SW480 (cell line): ENCODE measurements around the gene HMGCS1.
"Not testable (repeated sequence)": the region's sequence is repeated elsewhere in the genome, so short reads cannot be mapped to it uniquely, and the experiment has no call there.

Experiments used
- DNase-seq: peaks from one replicate; pipeline ENCODE4 v3.0.0-alpha.2; 2016; ENCODE audit warnings: low spot score

Gene HMGCS1

DNA sequence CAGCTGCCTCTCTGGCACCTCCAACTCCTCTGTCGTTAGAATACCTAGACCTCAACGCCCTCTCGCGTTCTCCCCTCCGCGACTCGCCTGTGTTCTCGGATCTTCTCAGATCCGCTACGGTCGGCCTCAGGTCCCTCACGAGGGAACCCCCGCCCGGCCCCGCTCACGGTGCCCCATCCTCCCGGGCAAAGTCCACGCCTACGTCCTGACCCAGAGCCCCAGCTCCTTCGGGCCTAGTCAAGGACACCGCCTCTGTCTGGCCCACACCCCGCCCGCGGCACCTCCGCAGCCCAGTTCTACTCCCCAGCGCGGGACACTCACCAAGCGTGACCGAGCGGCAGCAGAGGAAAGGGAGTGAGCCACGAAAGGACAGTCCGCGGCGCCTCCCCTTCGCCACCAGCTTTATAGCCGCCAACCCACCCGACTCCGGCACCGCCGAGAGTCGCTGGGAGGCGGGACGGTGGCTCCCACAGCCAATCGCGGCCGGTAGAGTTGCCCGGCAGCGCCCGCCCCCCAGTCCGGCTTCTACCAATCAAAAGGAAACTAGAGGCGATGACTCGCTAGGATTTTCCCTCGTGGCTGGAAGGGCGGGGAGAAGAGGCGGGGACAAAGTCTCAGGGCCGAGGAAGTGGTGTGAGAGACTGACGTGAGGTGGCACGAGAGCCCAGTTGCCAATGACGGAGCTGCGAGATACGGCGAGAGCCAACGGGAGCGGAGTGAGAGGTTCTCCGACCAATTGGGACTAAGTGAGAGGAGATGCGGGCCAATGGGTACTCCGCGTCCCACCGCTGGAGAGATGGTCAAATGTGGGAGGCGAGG lies at the start of gene HMGCS1:
TSS of gene HMGCS1 (minus strand) at position 378 of the 819 bp plus-strand sequence. CDS start 14,447 bp downstream, outside the sequence.
- DNase-seq: peak; percentile 98

DNA sequence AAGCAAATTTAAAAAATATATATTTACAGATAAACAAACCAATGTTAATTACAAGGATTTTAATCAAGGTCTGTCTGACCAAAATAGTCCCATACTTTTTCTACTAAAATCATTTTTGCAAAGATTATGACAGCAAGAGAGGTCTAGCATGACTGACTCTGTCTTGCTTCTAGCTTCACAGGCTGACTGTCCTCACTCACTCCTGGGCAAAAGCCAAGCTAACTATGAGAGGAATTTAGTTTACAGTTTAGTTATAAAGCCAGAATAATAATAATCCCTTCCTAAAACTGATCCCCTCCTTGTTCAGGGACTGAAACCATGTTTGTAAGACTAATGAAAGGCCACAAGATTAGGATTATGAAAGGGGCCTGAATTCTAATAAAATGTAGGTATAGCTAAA lies 45.5 kb upstream of the HMGCS1 start:
- DNase-seq: no peak

DNA sequence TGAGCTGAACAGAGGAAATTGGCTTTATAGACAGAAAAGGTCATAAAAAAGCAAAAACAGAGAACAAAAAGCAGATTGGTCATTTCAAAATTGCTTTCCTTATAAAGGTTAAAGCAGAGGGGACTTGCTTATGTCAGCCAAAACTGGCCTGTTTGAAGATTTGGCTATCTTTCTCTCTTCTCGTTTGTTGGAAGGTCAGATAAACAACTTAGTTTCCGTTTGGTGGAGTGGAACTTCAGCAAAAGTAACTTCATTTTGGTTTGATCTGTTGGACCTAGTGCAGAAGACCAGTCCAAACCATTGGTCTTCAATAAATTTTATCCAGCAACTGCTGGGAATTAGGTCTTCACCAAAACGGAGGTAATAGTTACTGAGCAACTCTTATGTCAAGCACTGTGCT lies 45.1 kb upstream of the HMGCS1 start:
- DNase-seq: no peak

DNA sequence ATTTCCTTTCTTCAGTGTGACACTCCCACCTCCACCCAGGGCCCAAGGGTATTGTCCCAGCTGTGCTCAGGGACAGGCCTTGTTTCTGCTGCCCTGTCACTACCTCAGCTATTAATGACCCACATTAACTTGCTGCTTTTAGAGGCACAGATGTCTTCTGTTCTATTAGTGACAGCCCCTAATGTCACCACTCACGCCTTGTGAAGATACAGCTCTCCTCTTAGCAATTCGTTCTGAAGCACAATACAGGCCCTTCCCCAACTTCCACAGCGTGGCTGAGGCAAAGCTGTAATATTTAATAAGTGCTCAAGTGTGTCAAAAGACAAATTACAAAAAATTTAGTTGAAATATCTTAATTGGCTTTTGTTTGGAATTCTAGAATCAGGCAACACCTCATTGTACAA lies 44.7 kb upstream of the HMGCS1 start:
- DNase-seq: no peak

DNA sequence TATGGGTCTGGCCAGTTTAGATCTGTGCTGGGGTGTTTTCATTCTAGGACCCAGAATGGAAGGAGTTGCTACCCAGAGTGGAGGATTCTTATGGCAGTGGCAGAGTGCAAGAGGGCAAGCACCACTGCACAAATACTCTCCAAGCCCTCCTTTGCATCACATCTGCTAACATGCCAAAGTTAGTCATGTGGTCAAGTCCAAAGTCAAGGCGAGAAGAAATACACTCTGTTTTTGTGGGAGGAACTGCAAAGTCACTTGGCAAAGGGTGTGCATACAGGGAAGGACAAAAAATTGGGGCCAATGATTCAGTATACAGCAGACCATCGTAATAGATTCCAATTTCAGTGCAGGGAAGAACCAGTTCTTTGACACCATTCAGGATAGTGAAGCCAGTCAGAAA lies 43.9 kb upstream of the HMGCS1 start:
- DNase-seq: no peak

DNA sequence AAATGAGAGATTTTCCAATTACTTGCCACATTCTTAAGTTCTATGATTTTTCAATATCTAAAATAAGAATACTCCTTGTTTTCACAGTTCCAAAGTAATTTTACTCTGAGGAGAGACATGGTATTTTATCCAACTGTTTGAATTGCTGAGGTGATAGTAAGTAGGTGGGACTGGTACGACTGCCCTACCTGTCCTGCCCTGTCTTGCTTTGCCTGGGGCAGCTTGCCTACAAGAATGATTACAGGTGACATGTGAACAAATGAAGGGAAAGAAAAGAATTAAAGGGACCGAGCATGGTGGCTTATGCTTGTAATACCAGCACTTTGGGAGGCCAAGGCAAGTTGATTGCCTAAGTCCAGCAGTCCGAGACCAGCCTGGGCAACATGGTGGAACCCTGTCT lies 41.6 kb upstream of the HMGCS1 start:
- no peak for DNase-seq

DNA sequence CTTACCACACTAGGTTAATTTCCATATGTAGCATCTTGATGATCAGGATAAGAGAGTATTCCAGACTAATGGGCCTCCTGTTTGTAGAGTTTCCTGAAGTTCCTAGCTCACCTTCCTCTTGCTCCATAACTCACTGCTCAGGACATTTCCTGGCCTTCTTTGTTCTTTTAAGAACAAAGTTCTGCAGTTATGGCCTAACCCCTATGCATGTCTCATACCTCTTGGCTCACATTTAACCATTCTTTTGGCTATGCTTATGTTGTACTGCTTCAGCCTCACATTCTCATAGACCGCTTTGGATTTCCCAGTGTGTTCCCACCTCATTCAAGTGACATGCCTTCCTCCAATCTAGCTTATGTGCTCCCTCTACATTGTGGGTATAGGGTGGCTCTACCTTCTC lies 40.5 kb upstream of the HMGCS1 start:
- DNase-seq: no peak

DNA sequence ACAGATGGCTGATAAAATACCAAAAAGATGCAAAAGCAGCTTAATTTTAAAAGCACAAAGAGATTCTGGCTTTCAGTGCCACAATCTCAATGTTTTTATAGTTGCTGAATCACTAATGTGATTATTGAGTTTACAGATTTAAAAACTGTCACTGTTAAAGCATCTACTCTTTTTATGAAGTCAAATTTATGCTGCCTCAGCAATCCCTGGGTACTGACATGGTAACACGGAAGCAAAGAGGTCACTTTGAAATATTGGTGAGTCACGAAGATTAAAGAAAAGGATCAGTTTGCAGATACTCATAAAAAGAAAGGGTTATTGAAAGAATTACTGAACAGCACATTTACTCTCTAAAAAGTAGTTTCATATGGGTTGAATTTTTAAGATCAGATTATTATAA lies 39.7 kb upstream of the HMGCS1 start:
- peak; percentile 20 for DNase-seq

DNA sequence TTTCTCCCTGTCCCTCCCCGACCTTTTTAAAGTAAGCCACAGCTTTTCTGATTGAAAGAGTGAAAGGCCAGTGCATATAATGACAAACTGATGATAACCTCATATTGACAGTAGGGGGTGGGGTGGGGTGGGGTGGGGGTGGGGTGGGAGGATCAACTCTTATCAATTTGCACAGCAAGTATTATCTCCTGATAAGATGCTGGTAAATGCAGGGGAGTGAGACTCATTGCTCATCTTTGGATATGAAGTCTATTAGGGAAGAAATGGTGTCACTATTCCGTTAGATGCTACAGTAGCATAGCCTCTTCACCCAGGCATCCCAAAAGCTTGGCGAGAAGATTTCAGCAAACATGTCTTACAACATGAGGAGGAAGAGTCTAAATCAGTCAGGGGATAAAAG lies 38.9 kb upstream of the HMGCS1 start:
- no peak for DNase-seq

DNA sequence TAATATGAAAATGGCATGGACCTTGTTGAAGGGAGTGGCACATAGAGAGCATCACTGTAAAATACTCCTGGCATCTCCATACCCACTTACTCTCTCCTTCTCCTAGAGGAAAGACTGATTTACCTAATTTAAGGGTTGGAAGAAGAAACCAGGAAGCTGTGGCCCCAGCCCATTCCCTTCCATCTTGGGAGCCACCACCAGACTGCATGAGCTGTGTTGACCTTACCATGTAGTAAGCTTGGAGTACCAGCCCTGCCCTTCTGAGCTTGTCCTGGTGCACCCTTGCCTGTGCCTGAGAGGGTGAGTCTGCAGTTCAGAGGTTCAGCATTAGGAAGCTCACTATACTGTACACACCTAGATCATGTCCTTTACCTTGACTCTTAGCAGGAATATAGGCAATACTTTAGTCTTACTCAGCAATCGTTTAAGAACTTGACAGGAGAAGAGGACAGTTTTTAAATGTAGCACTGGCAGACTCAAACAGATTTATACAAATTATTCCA lies 35.7 kb upstream of the HMGCS1 start:
- DNase-seq: no peak

DNA sequence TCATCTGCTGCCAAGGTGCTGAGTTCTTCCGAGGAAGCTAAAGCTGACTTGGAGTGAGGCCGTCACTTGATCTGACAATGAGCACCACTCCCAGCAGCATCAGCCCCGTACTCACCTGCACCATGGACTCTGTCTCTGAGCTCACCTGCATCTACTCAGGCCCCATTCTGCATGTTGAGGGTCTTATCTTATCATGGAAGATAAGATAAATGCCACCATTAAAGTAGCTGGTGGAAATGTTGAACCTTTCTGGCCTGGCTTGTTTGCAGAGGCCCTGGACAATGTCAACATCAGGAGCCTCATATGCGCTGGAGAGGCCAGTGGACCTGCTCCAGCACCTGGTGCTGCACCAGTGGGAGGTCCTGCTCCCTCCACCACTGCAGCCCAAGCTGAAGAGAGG lies 35.0 kb upstream of the HMGCS1 start:
- no peak for DNase-seq

DNA sequence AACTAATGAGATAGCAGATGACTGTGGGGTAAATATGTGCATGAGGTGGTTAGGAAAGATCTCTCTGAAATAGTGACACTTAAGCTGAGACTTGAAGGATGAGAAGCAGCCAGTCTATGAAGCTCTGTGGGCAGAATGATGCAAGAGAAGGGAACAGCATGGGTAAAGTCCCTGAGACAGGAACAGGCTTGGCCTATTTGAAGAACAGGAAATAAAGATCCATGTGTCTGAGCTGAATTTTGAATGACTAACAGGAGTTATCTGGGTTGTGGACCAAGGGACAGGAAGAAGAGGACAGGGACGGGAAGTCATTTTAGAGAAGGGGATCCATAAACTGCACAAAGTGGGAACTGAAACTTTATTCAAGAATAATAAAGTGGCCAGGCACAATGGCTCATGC lies 25.6 kb upstream of the HMGCS1 start:
- no peak for DNase-seq

DNA sequence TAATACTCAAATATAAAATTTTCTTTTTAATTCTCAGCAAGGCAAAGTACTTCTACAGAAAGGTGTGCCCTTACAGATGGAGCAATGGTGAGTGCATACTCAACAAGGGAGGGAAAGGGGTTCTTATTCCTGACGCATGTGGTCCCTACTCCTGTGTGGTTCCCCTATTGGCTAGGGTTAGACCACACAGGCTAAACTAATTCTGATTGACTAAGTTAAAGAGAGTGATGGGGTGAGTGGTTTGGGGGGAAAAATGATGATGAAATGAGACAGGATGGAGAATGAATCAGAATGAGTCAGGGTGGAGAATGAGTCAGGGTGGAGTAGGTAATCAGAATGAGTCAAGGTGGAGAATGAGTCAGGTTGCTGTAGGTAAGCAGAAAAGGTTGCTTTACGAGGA lies 22.9 kb upstream of the HMGCS1 start:
- DNase-seq: peak; percentile 36

DNA sequence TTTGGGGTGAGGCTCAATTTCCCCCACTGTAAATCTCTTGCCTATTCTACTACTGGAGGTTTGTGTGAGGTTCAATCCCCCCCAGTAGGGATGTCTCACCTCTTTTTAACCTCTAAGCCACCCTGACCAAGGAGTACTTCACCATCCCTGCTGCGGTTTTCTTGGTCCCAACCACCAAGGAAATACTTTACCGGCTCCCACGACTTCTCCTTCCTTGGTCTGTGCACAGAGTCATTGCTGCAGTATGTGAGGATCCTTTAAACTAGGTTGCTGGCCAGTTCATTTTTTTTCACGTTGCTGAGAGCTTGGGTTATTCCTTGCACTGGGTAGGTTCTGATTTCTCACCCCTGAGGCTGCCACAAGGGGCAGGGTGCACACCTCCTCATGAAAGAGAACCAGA lies 22.5 kb upstream of the HMGCS1 start:
- no peak for DNase-seq

DNA sequence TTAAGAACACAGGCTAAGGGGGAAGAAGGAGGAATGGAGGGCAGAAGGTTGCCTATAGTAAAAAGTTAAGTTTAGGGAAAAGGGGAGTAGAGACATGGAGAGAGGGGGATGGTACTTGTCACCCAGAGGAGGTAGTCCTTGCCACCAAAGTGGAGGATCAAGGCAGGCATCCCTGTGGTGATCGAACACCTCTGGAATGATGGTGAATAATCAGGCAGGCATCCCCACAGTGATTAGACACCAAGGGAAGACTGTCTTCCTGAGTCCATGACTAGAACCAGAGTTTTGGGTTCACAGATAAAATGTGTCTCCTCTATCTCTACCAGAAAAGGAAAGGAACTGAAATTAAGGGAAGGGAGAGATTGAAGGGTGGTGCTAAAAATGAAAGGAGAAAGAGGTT lies 19.2 kb upstream of the HMGCS1 start:
- DNase-seq: no peak

DNA sequence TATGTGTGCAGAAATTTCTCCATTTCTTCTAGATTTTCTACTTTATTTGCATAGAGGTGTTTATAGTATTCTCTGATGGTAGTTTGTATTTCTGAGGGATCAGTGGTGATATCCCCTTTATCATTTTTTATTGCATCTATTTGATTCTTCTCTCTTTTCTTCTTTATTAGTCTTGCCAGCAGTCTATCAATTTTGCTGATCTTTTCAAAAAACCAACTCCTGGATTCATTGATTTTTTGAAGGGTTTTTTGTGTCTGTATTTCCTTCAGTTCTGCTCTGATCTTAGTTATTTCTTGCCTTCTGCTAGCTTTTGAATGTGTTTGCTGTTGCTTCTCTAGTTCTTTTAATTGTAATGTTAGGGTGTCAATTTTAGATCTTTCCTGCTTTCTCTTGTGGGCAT lies 12.4 kb upstream of the HMGCS1 start:
- not testable (repeated sequence) for DNase-seq

DNA sequence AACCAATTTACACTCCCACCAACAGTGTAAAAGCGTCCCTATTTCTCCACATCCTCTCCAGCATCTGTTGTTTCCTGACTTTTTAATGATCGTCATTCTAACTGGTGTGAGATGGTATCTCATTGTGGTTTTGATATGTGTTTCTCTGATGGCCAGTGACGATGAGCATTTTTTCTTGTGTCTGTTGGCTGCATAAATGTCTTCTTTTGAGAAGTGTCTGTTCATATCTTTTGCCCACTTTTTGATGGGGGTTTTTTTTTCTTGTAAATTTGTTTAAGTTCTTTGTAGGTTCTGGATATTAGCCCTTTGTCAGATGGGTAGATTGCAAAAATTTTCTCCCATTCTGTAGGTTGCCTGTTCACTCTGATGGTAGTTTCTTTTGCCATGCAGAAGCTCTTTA lies 10.3 kb upstream of the HMGCS1 start:
- not testable (repeated sequence) for DNase-seq

DNA sequence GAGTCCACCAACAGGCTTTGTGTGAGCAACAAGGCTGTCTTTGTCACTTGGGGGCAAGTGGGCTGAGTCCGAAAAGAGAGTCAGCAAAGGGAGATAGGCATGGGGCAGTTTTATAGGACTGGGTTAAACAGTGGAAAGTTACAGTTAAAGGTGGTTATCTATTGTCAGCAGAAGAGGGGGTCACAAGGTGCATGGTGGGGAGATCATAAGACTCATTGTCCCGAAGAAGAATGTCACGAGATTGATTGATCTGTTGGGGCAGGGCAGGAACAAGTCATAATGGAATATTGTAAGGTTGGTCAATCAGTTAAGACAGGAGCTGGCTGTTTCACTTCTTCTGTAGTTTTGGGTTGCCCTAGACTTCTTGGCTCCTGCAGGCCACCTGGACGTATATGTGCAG lies 7.6 kb upstream of the HMGCS1 start:
- no peak for DNase-seq

DNA sequence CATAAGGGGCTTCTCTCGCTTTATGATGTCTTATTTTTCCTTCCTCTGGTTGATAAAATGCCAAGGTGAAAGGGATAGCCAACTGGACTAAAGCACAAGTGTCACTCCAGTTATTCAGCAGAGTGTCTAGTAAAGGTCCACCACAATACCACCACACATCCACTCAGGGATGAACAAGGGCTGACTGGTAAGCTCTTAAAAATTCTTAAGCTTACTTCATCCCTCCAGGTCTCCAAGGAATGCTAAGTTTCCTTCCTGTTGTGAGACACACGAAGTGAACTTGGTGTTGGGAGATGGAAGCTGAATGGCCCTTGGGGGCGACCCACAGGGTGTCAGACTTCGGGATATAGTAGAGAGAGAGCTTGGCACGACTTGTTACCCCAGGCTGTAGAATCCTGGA lies 3.2 kb upstream of the HMGCS1 start:
- no peak for DNase-seq

DNA sequence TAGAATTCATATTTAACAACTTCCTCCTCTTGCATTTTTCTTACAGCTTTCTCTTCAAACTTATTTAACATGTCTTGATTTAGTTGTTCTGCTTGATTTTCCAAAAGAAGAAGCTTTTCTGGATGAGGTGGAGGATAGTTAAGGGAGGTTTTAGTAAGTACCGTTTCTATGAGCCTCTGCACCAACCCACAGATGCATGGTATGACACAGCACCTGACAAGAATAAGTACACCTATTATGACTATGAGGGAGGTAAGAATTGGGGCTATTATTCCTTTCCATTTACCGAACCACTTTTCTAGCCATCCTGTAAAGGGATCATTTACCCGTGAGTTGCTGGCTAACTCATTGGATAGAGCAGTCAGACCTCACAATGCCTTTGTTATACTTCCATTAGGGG lies 2.5 kb upstream of the HMGCS1 start:
- DNase-seq: no peak

DNA sequence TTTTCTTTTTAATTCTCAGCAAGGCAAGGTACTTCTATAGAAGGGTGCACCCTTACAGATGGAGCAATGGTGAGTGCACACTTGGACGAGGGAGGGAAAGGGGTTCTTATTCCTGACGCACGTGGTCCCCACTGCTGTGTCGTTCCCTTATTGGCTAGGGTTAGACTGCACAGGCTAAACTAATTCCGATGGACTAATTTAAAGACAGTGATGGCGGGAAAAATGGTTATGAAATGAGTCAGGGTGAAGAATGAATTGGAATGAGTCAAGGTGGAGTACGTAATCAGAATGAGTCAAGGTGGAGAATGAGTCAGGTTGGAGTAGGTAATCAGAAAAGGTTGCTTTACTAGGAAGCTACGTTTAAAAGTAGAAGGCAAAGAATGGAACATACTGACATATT lies 2.1 kb upstream of the HMGCS1 start:
- peak; percentile 51 for DNase-seq

DNA sequence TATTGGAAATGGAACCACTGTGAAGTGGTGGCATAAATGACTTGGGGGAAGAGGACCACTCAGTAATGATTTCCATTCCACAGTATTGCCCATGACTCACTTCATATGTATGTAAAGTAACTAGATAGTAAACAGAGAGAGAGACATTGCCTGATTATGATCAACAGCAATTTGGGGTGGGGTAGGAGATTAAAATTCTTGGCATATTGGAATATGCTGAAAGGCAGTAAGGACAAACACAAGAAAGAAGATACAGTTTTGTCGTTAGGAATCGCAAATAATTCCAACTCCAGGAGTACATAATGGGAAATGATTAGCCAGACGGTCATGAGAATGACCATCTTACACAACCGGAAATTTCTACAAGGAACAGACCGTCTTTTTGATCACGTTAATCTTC lies 1.5 kb upstream of the HMGCS1 start:
- no peak for DNase-seq

DNA sequence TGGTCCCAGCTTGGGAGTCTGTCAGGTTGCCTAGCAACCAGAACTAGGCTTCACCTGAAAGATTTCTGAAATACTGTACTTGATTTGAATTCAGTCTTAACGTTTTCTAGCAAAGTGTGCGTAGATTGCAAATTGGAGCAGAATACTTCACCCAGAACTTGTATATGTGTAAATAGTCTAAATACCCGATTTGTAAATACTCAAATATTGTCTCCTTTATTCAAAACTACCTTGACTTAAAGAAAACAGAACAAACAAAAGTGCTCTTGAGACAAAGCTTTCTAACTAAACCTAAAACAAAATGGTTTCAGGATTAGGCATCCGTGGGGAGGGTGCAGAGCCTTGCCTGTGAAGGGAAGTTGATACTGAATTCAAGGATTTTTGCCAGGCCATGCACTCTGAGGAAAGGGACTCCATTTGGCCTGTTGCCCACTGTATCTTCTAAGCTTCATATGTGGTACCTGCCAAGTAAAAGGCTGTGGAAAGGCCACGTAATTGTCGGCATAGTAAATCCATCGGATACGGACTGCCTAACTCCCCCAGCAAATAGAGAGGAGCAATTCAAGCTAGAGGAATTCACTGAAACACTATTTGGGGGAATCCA lies 744 bp upstream of the HMGCS1 start:
- DNase-seq: no peak

DNA sequence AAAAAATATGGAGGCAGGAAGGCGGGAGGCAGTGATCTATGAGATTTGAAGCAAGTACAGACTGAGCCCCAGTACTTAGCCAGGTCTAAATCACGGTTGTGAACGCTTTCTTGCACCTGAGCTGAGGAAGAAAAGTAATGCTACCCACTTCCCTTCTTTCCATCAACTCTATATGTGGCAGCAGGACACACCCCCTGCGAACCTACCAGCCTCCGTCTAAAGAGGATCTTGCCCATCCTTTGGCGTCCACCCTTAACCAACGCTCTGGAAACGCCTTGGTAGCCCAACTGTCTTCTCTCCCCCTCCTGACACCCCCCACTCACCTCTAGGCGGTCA lies 545 bp downstream of the HMGCS1 start:
- no peak for DNase-seq
